22Rv1 (cell line): ENCODE data around the gene HOXB7.

ENCODE experiments used
- H3K27ac ChIP-seq: fragments of 450-650 bp; 2 replicates; pipeline ENCODE4 v1.5.1; 2017
- ZFX ChIP-seq: fragments of 450-650 bp; IDR thresholded peaks from 2 replicates; pipeline ENCODE4 v1.6.1; 2017; ENCODE audit warnings: antibody characterized with exemption, borderline replicate concordance
- TF ChIP-seq, protein P1 (sequence below): fragments of 450-650 bp; IDR thresholded peaks from 2 replicates; pipeline ENCODE4 v1.5.1; 2017; ENCODE audit warnings: mild to moderate bottlenecking

HOXB7 gene

DNA sequence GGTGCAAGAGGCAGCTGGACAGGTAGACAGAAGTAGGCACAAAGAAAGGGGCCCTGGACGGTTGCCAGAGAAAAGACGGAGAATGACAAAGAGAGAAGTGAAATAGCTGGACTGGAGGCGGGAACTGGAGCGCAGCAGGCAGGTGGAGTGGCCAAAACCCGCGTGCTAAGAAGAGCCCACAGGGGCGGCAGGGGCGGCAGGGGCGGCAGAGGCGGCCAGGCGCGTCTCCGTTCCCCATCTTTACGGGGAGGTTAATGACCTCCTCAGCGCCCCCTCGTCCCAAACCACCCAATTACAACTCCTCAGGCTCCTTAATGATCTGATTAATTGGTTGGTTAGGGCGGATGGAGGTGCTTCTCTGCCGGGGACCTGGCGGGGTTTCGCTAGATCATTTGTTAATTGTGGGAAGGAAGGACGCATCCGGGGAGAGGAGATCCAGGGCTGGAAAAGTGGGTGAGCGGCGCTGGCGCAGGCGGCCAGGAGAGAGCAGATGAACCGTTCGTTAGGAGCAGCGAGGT lies 30.8 kb upstream of the HOXB7 start:
- H3K27ac ChIP-seq, result no peak overlapping the region
- TF ChIP-seq, protein P1, sequence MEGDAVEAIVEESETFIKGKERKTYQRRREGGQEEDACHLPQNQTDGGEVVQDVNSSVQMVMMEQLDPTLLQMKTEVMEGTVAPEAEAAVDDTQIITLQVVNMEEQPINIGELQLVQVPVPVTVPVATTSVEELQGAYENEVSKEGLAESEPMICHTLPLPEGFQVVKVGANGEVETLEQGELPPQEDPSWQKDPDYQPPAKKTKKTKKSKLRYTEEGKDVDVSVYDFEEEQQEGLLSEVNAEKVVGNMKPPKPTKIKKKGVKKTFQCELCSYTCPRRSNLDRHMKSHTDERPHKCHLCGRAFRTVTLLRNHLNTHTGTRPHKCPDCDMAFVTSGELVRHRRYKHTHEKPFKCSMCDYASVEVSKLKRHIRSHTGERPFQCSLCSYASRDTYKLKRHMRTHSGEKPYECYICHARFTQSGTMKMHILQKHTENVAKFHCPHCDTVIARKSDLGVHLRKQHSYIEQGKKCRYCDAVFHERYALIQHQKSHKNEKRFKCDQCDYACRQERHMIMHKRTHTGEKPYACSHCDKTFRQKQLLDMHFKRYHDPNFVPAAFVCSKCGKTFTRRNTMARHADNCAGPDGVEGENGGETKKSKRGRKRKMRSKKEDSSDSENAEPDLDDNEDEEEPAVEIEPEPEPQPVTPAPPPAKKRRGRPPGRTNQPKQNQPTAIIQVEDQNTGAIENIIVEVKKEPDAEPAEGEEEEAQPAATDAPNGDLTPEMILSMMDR, result no peak
- TF ChIP-seq ZFX, result no peak

DNA sequence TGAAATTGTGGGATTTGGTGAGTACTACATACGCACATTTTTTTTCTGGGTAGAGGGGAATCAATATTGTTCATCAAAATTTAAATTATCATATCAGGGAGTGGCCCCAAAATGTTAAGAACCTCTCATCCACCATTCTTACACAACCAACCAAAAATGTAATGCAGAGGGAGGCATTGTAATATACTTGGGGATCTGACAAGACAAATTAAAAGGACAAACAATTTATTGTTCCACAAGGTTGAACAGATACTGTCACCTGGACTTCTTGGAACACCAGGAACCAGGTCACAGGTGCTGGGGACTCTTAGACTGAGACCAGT lies 30.0 kb upstream of the HOXB7 start:
- no peak for TF ChIP-seq ZFX
- TF ChIP-seq, protein P1, result no peak
- no peak overlapping the region for H3K27ac ChIP-seq

DNA sequence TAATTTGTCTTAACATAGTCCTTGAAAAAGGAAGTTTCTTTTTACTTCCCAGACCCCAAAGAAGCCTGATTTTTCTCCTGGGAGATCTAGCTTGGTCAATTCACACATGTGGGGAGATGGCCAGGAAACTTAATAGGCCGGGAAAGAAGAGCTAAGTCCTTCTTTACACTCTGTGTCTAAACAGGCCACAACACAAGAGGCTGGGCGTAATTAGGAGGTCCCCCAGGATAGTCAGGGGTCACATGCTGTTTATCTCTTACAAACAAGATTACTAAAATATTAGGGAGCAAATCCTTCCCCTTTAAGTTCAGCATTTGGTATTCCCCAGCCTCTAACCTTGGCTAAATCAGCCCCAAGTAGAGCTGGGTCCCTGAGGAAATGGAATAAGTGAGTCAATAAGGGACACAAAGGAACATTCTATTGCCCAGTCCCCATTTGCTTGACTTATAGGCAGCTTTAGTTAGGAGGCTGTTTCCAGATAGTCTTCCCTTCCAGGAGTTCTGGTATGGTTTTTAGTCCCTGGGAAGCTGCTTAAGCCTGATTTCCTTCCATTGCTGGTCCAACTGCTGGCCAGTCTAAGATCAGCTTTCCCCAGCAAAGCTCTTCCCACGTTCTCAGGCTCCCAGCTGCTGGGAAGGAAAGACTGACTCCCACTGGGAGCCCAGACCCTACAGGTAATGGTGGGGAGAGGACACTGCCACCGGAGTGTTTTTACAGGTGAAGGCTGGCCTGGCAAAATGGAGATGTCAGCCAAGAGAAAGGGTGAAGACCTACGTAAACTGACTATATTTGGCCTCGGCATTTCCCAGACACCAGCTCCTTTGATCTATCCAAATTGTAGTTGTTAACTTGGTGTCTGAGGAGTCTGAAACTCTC lies 29.4 kb upstream of the HOXB7 start:
- TF ChIP-seq ZFX, result no peak
- TF ChIP-seq, protein P1, result no peak
- no peak overlapping the region for H3K27ac ChIP-seq

DNA sequence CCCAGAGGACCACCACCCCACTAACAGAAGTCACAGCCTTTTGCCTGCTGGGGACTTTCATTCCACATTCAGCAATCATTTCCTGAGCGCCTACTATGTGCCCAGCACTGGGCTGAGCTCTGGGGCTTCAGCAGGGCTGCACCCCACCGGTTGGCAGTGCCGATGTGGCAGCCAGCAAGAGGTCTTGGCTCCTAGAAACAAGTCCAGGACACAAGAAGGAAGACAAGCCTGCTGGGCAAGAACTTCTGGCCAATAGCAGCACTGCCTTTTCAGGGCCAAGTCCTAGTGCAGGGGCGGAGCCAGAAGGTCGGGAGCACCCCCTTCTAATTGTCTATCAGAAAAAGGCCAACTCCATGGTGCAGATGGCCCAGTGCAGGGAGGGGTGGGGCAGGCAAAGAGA lies 28.3 kb upstream of the HOXB7 start:
- H3K27ac ChIP-seq, result no peak overlapping the region
- TF ChIP-seq ZFX, result no peak

DNA sequence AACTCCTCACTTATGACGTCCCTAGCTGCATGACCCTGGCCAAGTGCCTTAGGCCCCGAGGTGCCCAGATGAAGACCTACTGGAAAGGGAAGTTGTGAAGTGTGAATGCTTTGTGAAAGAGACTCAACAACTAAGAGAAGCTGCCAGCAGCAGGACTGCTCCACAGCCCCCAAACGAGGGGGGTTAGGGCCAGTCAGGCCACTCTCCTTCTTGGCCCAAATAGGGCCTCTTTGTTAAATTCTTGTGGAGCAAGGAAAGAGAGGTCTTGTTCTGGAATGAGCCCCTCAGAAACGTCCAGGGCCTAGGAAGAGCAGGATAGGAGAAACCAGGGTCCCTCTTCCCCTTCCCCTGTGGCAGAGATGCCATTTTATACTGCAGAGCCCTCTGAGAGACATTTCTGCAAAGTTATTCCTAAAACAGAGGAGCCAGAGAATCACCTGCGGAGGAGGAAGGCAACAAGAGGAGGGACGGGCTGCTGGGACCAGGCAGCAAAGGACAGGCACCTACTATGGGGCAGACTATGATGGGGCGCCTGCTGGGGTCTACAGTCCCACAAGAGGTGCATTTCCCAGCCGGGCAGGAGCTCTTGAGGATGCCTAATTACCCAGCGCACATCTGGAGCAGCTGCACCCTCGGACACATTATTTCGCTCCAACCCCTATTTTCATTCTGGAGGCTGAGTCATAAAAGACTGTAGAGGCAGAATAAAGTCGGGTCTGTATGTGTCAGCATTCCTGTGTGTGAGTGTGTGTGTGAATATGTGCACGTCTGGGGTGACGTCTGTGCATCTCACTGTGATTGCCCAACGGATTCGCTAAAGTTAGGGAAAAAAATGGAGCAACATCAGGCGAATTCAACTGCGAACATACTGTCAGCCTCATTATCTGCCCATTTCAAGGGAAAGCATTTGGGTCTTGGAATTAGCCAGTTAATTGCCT lies 26.8 kb upstream of the HOXB7 start:
- TF ChIP-seq, protein P1, result no peak
- TF ChIP-seq ZFX, result no peak
- H3K27ac ChIP-seq, result no peak overlapping the region

DNA sequence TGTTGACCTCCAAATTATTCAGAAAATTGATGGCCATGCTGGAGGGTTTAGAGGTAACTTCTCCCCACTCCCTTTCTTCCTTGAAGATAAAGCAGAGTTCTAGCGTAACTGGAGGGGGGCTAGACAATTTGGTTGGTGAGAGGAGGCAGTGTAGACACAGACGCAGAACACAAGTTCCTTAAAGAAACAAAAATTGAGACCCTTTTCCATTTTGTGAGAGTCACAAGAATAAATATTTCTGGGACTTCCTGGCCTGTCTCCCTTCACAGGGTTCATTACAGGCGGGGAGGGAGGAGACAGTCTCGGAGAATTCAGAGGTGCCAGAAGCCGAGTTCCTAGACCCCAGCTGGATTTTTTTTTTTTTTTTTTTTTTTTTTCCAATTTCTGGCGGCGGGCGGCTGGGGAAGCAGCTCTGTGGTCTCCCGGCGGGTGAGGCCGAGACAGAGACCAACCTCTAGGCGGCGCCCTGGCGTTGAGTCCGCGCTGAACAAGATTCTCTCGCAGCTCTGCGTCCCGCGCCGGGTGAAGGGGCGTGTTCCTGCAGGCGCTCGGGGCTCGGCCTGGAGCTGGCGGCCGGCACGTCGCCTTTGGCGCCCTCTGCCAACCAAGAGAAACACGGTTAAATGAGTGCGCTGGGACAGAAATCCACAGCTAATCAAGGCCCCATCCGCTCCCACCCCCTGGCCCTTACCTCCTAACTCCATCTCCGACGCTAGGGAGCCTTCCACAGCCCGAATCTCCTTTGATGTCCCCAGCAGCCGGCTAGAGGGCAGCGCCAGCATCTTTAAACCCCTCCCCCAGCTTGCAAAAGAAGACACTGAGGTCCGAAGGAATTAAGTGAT lies 25.6 kb upstream of the HOXB7 start:
- H3K27ac ChIP-seq, result no peak overlapping the region
- TF ChIP-seq ZFX, result no peak
- TF ChIP-seq, protein P1, result peak; percentile 94

DNA sequence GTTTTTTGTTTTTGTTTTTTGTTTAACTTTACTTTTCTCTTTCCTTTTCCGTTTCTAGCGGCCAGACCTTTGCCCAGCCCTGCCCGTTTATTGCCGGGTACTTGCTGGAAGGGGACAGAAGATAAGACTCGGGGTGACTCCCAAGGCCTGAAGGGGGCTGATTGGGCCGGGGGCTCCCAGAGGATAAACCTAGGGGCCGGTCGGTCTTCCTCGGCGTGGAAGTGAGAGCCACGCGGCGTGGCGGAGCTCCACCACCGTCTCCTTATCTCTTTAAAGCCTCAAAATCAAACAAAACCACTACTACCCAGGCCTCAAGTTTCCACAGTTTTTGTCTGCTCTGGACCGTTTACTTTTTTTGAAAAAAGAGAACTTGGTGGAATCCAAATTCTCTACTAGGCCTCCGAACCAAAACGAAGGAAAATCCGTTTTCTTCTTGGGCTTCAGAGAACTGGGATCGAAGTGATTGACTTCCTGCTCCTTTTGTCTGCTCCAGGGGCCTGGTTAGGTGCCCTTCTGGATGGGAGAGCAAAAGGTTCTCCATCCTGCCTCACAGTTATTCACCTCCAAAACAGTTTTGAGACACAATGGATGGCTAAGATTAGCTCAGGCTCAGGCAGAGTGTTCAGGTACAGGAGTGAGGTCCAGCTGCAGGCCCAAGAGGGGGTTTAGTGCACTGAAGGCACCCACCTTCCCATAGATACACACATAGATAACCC lies 23.8 kb upstream of the HOXB7 start:
- no peak overlapping the region for H3K27ac ChIP-seq

More for the DNA sequence above, 23.8 kb upstream of the HOXB7 start:
- no peak for TF ChIP-seq ZFX
- TF ChIP-seq, protein P1, result no peak
